Measurements from ENCODE around the gene MARCO.

DNA sequence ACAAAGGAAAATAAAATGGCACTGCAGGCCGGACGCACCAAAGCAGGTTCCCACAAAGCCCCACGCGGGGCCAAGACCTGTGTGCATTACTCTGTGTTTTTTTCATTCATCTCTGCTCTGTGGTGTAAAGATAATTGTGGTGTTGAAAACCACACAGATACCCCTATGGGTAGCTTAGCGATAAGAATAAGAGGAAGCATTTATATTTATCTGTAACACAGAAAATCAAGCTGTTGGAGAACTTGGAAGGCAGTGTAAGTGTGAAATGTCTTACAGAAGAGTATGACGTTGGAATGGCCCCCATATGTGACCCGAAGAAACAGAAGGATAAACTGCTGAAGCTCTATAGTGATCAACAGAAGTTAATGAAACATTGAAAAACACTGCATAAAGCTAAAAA, 20.3 kb upstream of the MARCO start:
- TF ChIP-seq ZNF274 (IDR thresholded peaks at IDR 0.05; ENCODE audit: low read depth, low read length) (no peak), YY1 (IDR thresholded peaks at IDR 0.05; ENCODE audit: insufficient read depth, insufficient read length) (no peak), SUZ12 (IDR thresholded peaks at IDR 0.05; ENCODE audit: extremely low read depth, insufficient read depth, insufficient read length) (no peak)

Data from NT2/D1 (cell line).